Muscle layer of duodenum (tissue), 2 donors: ENCODE measurements around the gene WASF2.
"Not testable (repeated sequence)": the region's sequence is repeated elsewhere in the genome, so short reads cannot be mapped to it uniquely, and the experiment has no call there.

Experiments
- H3K27ac ChIP-seq: one replicate; pipeline ENCODE4 v1.7.0; 2013; ENCODE audit warnings: mild to moderate bottlenecking, low read length
- H3K27me3 ChIP-seq: one replicate; pipeline ENCODE4 v1.7.0; 2013; ENCODE audit warnings: low read depth, mild to moderate bottlenecking, control low read depth, low read length
- H3K36me3 ChIP-seq, 2 donors: one replicate each; pipeline ENCODE4 v1.7.0; 2013; ENCODE audit warnings: low read length in 2 of 2, control low read depth in 1 of 2, mild to moderate bottlenecking in 1 of 2; ENCODE audit not compliant: insufficient read depth in 2 of 2, control insufficient read depth in 1 of 2
- H3K4me1 ChIP-seq, 2 donors: one replicate each; pipeline ENCODE4 v1.7.0; 2013; ENCODE audit warnings: low read length in 2 of 2, mild to moderate bottlenecking in 2 of 2, control low read depth in 1 of 2, moderate library complexity in 1 of 2; ENCODE audit not compliant: insufficient read depth in 2 of 2, control insufficient read depth in 1 of 2
- H3K4me3 ChIP-seq, 2 donors: one replicate each; pipeline ENCODE4 v1.7.0; 2013; ENCODE audit warnings: low read length in 2 of 2, low read depth in 1 of 2, mild to moderate bottlenecking in 1 of 2
- H3K9me3 ChIP-seq, 2 donors: one replicate each; pipeline ENCODE4 v1.7.0; 2013; ENCODE audit warnings: low read length in 2 of 2, control low read depth in 1 of 2, mild to moderate bottlenecking in 1 of 2; ENCODE audit not compliant: control insufficient read depth in 1 of 2
- donor health status: healthy.

Gene WASF2

GRCh38 chr1:27392096-27392777 is 97.7 kb downstream of the WASF2 start, which contains the start of gene GPR3:
TSS of gene GPR3 (plus strand) at chr1:27392622. CDS start at chr1:27393799, 1,177 bp downstream.
- Histone ChIP-seq H3K27me3 (no peaks in the 10 kb centered on the region), H3K4me3 (peak within 1 kb of the TSS; percentile 39 to 58), H3K36me3 (no peaks in the 10 kb centered on the region), H3K9me3 (no peaks in the 10 kb centered on the region), H3K4me1 (peaks cover 7 to 20% of the 10 kb centered on the region in 2 donors), H3K27ac (no peak within 1 kb of the TSS)

- H3K9me3 ChIP-seq = no peaks in the 10 kb centered on the region
- H3K27ac ChIP-seq = no peak overlapping the region
- H3K4me3 ChIP-seq = peak overlapping the region; percentile 30 to 58
These were observed 98.4 kb downstream of the WASF2 start for GRCh38 chr1:27391511-27392095.

GRCh38 chr1:27388337-27389005 is 101.5 kb downstream of the WASF2 start:
- Histone ChIP-seq H3K36me3 (no peaks in the 10 kb centered on the region), H3K4me3 (no peak overlapping the region), H3K9me3 (no peaks in the 10 kb centered on the region), H3K27ac (no peak overlapping the region), H3K27me3 (no peaks in the 10 kb centered on the region), H3K4me1 (peaks cover 7 to 14% of the 10 kb centered on the region in 2 donors)

More at GRCh38 chr1:27391511-27392095, 98.4 kb downstream of the WASF2 start:
- Histone ChIP-seq H3K4me1 (peaks cover 7 to 20% of the 10 kb centered on the region in 2 donors), H3K27me3 (no peaks in the 10 kb centered on the region), H3K36me3 (no peaks in the 10 kb centered on the region)

- not testable (repeated sequence) for H3K36me3 ChIP-seq, H3K9me3 ChIP-seq, H3K4me3 ChIP-seq, H3K4me1 ChIP-seq, H3K27ac ChIP-seq, H3K27me3 ChIP-seq
These were observed 105.2 kb downstream of the WASF2 start for GRCh38 chr1:27384797-27385196.

GRCh38 chr1:27383661-27384060 is 106.3 kb downstream of the WASF2 start:
- no peak overlapping the region for H3K4me3 ChIP-seq
- H3K36me3 ChIP-seq = no peaks in the 10 kb centered on the region
- H3K27ac ChIP-seq = no peak overlapping the region
- no peaks in the 10 kb centered on the region for H3K9me3 ChIP-seq
- no peaks in the 10 kb centered on the region for H3K27me3 ChIP-seq
- no peaks in the 10 kb centered on the region for H3K4me1 ChIP-seq

- H3K27me3 ChIP-seq = no peaks in the 10 kb centered on the region
- no peaks in the 10 kb centered on the region for H3K9me3 ChIP-seq
- H3K4me1 ChIP-seq = no peaks in the 10 kb centered on the region
- H3K4me3 ChIP-seq = no peak within 1 kb of the TSS
- no peak within 1 kb of the TSS for H3K27ac ChIP-seq
- no peaks in the 10 kb centered on the region for H3K36me3 ChIP-seq
These were observed 106.8 kb downstream of the WASF2 start, which contains the start of gene CD164L2 for GRCh38 chr1:27383039-27383605. TSS of gene CD164L2 (minus strand) at chr1:27383333. CDS start at chr1:27383239, 94 bp downstream.

- no peaks in the 10 kb centered on the region for H3K36me3 ChIP-seq
- H3K4me1 ChIP-seq = no peaks in the 10 kb centered on the region
- no peak overlapping the region for H3K4me3 ChIP-seq
- H3K9me3 ChIP-seq = no peaks in the 10 kb centered on the region
- H3K27ac ChIP-seq = no peak overlapping the region
- no peaks in the 10 kb centered on the region for H3K27me3 ChIP-seq
These were observed 107.8 kb downstream of the WASF2 start for GRCh38 chr1:27381969-27382762.

GRCh38 chr1:27380766-27381733 is 108.9 kb downstream of the WASF2 start:
- H3K4me1 ChIP-seq = no peaks in the 10 kb centered on the region

GRCh38 chr1:27380224-27380623 is 109.7 kb downstream of the WASF2 start:
- Histone ChIP-seq H3K27ac (no peak overlapping the region), H3K4me3 (no peak overlapping the region), H3K9me3 (no peaks in the 10 kb centered on the region), H3K4me1 (no peaks in the 10 kb centered on the region), H3K27me3 (no peaks in the 10 kb centered on the region), H3K36me3 (no peaks in the 10 kb centered on the region)

More at GRCh38 chr1:27380766-27381733, 108.9 kb downstream of the WASF2 start:
- no peak overlapping the region for H3K4me3 ChIP-seq
- no peaks in the 10 kb centered on the region for H3K27me3 ChIP-seq
- no peaks in the 10 kb centered on the region for H3K36me3 ChIP-seq
- no peak overlapping the region for H3K27ac ChIP-seq
- no peaks in the 10 kb centered on the region for H3K9me3 ChIP-seq

GRCh38 chr1:27379564-27380122 is 110.3 kb downstream of the WASF2 start:
- Histone ChIP-seq H3K36me3 (no peaks in the 10 kb centered on the region), H3K27ac (no peak overlapping the region), H3K27me3 (no peaks in the 10 kb centered on the region), H3K9me3 (no peaks in the 10 kb centered on the region), H3K4me1 (no peaks in the 10 kb centered on the region), H3K4me3 (no peak overlapping the region)
